GM18867 (cell line): ENCODE measurements around the gene MYO5C.

Experiments used
- ATAC-seq: cut with Tn5 transposase; IDR thresholded peaks from one replicate; pipeline ENCODE4 v1.9.1; 2021; ENCODE audit warnings: mild to moderate bottlenecking, moderate library complexity; ENCODE audit not compliant: unreplicated experiment

Gene MYO5C, protein sequence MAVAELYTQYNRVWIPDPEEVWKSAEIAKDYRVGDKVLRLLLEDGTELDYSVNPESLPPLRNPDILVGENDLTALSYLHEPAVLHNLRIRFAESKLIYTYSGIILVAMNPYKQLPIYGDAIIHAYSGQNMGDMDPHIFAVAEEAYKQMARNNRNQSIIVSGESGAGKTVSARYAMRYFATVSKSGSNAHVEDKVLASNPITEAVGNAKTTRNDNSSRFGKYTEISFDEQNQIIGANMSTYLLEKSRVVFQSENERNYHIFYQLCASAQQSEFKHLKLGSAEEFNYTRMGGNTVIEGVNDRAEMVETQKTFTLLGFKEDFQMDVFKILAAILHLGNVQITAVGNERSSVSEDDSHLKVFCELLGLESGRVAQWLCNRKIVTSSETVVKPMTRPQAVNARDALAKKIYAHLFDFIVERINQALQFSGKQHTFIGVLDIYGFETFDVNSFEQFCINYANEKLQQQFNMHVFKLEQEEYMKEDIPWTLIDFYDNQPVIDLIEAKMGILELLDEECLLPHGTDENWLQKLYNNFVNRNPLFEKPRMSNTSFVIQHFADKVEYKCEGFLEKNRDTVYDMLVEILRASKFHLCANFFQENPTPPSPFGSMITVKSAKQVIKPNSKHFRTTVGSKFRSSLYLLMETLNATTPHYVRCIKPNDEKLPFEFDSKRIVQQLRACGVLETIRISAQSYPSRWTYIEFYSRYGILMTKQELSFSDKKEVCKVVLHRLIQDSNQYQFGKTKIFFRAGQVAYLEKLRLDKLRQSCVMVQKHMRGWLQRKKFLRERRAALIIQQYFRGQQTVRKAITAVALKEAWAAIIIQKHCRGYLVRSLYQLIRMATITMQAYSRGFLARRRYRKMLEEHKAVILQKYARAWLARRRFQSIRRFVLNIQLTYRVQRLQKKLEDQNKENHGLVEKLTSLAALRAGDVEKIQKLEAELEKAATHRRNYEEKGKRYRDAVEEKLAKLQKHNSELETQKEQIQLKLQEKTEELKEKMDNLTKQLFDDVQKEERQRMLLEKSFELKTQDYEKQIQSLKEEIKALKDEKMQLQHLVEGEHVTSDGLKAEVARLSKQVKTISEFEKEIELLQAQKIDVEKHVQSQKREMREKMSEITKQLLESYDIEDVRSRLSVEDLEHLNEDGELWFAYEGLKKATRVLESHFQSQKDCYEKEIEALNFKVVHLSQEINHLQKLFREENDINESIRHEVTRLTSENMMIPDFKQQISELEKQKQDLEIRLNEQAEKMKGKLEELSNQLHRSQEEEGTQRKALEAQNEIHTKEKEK (N-terminal part only)

DNA sequence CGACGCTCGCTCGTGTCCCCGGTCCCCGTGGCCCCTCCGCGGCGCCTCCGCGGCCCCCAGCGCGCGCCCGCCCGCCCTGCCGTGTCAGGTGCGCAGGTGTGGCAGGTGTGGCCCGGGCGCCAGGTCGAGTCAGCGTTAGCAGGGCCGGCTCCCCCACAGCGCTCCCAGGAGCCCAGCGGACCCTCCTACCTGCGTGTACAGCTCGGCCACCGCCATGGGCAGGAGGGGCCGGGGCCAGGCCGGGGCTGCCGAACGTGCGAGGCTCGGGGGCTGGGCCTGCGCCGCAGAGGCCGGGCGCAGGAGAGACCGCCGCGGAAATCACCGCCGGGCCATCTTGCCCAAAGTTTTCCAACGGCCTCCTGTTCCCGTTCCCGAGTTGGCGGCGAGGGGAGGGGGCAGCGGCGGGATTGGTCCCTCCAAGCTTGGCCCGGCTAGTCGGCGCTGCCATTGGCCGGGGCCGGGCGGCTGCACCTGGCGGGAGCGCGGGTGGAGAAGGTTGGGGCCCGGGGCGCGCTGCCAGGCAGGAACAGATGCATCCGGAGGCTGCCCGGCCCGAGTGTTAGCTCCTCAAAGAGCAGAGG lies at the start of gene MYO5C:
MYO5C (minus strand) TSS at position 384 of the 581 bp plus-strand sequence; CDS start at position 216, 168 bp downstream.
- no peak for ATAC-seq

DNA sequence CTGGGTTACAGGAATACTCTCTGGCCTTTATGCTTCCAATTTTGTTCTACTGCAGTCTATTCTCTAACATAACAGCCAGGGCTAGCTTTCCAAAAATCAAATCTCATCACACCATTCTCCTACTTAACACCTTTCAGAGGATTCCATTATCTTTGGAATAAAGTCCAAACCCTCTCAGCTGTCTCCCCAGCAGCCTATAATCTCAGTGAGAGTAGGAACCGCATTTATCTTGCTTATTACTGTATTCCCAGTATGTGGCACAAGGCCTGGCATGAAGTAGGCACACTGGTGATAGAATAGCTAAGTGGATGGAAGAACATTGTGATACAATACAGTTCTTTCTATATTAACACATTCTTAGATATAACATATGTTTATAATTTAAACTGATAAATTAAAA lies 49.0 kb upstream of the MYO5C start:
- no peak for ATAC-seq

DNA sequence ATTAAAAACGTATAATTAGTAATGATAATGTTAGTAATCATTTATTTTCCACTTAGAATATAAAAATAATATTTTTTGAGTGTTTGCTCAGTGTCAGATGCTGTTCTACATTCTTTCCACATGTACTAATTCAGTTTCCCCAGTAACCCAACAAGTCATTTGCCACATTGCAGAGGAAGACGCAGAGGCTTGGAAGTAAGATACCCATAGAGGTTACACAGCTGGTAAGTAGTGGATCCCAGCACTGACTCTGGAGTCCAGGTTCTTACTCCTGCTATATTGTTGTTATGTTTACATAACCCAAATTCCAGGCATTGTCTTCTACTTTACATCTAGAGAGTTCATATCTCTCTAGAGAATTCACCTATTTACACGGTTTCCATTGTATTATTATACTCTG lies 48.2 kb upstream of the MYO5C start:
- ATAC-seq, result no peak

DNA sequence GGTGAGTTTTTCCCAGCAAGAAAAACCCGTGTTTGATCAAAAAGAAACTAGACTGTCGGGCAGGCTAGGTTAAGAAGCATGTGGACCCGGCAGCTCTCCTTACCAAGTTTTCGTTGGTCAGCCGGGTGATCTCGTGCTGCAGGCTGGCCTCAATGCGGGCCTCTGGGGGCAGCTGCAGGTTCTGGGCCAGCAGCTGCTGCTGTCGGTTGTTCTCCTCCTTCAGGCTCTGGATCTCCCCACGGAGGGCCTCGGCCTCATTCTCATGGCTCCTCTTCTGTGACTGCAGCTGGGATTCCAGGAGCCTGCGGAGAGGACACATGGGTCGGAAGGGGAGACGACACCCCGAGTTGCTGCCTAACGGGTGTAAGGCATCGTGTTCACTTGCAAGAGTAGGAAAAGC lies 44.5 kb upstream of the MYO5C start:
- no peak for ATAC-seq

DNA sequence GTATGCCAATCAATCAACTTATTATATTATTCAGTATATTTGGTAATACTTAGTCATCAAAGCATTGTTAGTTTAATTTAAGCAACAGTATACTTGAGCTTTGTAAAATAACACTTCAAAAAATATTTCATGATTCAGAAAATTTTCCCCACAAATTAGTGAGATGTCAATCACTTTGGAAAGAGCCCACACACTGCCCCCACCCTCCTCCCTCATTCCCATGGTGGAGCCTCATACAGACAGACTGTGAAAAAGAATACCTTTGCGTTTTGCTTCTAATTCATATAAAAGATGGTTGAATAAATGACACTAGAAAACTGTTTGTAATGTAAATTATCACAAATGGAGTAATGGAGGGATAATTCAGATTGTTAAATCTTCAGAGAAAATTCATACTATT lies 43.3 kb upstream of the MYO5C start:
- no peak for ATAC-seq

DNA sequence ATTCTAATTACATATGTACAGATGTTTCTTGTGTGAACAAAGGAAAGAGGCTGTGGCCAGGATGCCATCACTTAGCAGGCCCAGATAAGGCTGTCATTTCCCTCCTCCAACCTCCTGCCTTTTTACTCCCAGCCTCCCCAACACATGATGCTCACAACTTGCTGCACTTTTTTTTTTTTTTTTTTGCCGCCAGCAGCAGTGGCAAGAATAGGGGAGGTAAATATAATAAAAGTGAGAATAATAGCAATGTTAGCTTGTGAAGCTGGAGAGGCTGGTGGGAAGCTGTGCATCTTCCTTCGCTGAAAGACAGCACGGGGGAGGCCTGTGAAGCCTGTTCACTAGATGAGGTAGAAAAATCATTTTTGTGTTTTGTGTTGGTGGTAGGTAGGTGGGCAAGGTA lies 42.5 kb upstream of the MYO5C start:
- no peak for ATAC-seq

GRCh38 chr15:52337198-52337853 lies 41.7 kb upstream of the MYO5C start:
- no peak for ATAC-seq

GRCh38 chr15:52336529-52336928 lies 40.9 kb upstream of the MYO5C start:
- no peak for ATAC-seq

GRCh38 chr15:52334491-52335160 lies 39.0 kb upstream of the MYO5C start:
- ATAC-seq, result no peak

- ATAC-seq, result peak; percentile 86
Observed at GRCh38 chr15:52331490-52332240, 36.1 kb upstream of the MYO5C start.

- no peak for ATAC-seq
Observed at GRCh38 chr15:52329987-52330386, 34.4 kb upstream of the MYO5C start.

GRCh38 chr15:52329150-52329549 lies 33.5 kb upstream of the MYO5C start:
- ATAC-seq, result no peak

GRCh38 chr15:52328680-52329079 lies 33.1 kb upstream of the MYO5C start:
- no peak for ATAC-seq

DNA sequence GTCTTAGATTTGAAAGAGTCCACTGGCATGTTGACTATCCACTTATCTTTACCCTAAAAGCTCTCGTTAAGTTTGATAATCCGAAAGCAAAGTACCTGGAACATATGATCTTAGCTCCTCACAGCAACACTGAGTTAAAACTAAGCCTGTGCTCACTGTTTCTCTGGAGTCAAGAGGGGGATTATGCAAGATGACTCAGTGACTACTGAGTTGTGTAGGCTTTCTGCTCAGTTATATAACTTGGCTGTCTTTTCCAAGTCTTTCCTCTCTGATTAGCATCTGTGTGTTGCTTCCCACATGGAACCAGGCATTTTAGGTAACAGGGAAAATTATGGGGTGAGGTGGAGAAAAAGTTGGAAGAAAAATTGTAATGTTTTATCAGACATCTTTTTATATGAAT lies 31.2 kb upstream of the MYO5C start:
- no peak for ATAC-seq

DNA sequence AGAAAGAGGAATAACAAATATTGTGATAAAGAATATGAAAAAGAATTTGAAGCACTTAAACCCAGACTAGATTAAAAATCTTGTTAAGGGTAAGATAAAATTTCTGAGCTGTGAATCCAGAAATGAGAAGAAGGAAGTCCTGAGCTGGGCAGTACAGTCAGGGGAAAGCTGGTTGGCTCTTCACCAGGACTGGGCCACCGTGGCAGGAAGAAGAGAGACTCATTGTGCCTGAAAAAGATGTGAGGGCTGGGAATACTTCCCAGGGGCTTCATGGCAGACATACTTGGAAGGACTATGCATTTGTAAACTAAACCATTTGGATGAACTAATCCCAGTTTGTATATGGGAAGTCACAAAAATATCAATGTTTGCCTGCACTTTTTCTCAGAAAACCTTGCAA lies 28.5 kb upstream of the MYO5C start:
- no peak for ATAC-seq

DNA sequence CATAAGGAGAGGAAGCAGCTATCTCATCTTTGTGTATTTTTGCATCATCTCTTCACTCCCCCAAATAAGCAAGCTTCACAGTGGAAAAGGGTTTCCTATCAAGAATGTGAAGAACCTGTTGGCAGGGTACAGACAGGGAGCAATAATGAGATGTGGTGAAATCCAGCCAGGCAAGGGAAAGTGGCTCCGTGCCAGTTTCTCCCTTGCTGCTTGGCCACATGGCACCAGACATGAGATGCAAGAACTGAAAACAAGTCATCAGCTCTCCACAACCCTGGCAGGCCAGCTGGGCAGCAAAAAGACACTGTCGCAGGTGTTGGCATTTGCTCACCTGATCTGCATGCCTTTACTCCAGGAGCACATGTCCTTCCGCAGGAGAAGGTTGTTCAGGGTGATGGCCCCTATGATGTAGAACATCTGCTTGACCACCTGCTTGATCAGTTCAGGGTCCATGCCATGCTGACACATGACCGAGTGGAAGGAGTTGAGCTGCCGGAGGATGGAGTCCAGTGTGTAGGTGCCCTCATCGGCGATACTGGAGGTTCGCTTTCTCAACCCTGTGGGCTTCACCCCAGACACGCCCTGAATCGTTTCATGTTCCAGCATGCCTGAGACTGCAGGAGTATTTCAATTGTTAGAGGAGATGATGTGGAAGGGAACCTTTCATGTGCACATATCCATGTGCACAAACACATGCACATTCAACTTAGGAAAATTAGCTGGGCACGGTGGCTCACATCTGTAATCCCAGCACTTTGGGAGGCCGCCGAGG lies 23.3 kb upstream of the MYO5C start:
- no peak for ATAC-seq

- no peak for ATAC-seq
Observed at GRCh38 chr15:52317688-52318087, 22.1 kb upstream of the MYO5C start.

GRCh38 chr15:52317022-52317421 lies 21.4 kb upstream of the MYO5C start:
- ATAC-seq, result no peak
